HepG2 (cell line): ENCODE results near the gene ODC1. TPM values are rescaled to one million over a fixed set of nuclear protein-coding genes. Genes with fewer than 3 reads are reported as not detected.
A peak's percentile ranks its signal among the peaks of the same experiment; 100 is the strongest.

Experiments
- CEBPG ChIP-seq: IDR thresholded peaks from 2 replicates; pipeline ENCODE4 v1.6.1; 2016
- HOXD1 ChIP-seq: sonication (generic); formaldehyde crosslinking; IDR thresholded peaks from 2 replicates; pipeline ENCODE4 v1.5.0; 2020; ENCODE audit warnings: missing genetic modification reagents
- JDP2 ChIP-seq: sonication (generic); formaldehyde crosslinking; IDR thresholded peaks from 2 replicates; pipeline ENCODE4 v1.8.1; 2022; ENCODE audit warnings: missing genetic modification reagents, borderline replicate concordance
- MIER3 ChIP-seq: IDR thresholded peaks from 2 replicates; pipeline ENCODE4 v1.6.1; 2016; ENCODE audit warnings: missing compliant biosample characterization, borderline replicate concordance
- NAIF1 ChIP-seq: sonication (generic); formaldehyde crosslinking; IDR thresholded peaks from 2 replicates; pipeline ENCODE4 v1.5.0; 2020; ENCODE audit warnings: mild to moderate bottlenecking, missing genetic modification reagents, borderline replicate concordance
- NFYC ChIP-seq: IDR thresholded peaks from 2 replicates; pipeline ENCODE4 v1.6.1; 2016; ENCODE audit warnings: missing genetic modification reagents, missing compliant biosample characterization
- SOX5 ChIP-seq: IDR thresholded peaks from 2 replicates; pipeline ENCODE4 v1.6.1; 2016; ENCODE audit warnings: borderline replicate concordance
- SP4 ChIP-seq: sonication (generic); formaldehyde crosslinking; IDR thresholded peaks from 2 replicates; pipeline ENCODE4 v1.8.1; 2023; ENCODE audit warnings: mild to moderate bottlenecking, missing genetic modification reagents
- ZFP62 ChIP-seq: sonication (generic); formaldehyde crosslinking; IDR thresholded peaks from 2 replicates; pipeline ENCODE4 v1.4.0; 2020; ENCODE audit warnings: missing genetic modification reagents
- ZFX ChIP-seq: sonication (generic); formaldehyde crosslinking; IDR thresholded peaks from 2 replicates; pipeline ENCODE4 v1.4.0; 2020; ENCODE audit warnings: mild to moderate bottlenecking, low read depth, missing genetic modification reagents, moderate library complexity
- ZNF619 ChIP-seq: sonication (generic); formaldehyde crosslinking; IDR thresholded peaks from 2 replicates; pipeline ENCODE4 v1.4.0; 2020; ENCODE audit warnings: mild to moderate bottlenecking, missing genetic modification reagents
- ZNF775 ChIP-seq: sonication (generic); formaldehyde crosslinking; IDR thresholded peaks from 2 replicates; pipeline ENCODE4 v1.4.0; 2020; ENCODE audit warnings: missing genetic modification reagents, mild to moderate bottlenecking, moderate library complexity, borderline replicate concordance
- polyA plus RNA-seq, 8 experiments: library from polyadenylated mRNA; depleted of rRNA in 3 of 8; stranded (reverse) in 7 of 8; unstranded in 1 of 8; fragments of >200 nt; fragmentation: Illumina TruSeq in 4 of 8; extraction: Trizol in 4 of 8; gene quantifications; 2 replicates each; pipeline versions ENCODE4 v1.2.1 to v1.2.3, GENCODE V29; 2011 to 2016; ENCODE audit warnings: low read depth in 4 of 8, missing spikeins in 1 of 8, mixed read lengths in 1 of 8; ENCODE audit not compliant: insufficient read depth in 1 of 8
- total RNA-seq, 5 experiments: library from RNA; depleted of rRNA; stranded (reverse); fragments of >200 nt; fragmentation: Illumina TruSeq; extraction: Trizol; gene quantifications; 2 replicates each; pipeline ENCODE4 v1.2.3, GENCODE V29; 2016; ENCODE audit warnings: low read depth in 1 of 5
- TF ChIP-seq, protein P1 (sequence below): sonication (generic); formaldehyde crosslinking; IDR thresholded peaks from 2 replicates; pipeline ENCODE4 v1.5.1; 2020; ENCODE audit warnings: mild to moderate bottlenecking, missing genetic modification reagents, borderline replicate concordance
- TF ChIP-seq, protein P2 (sequence below): sonication (generic); formaldehyde crosslinking; conservative IDR thresholded peaks from 2 replicates; pipeline ENCODE4 v1.4.0; 2020; ENCODE audit warnings: missing genetic modification reagents
- TF ChIP-seq, protein P3 (sequence below): IDR thresholded peaks from 2 replicates; pipeline ENCODE4 v1.6.1; 2016; ENCODE audit warnings: low read depth, control low read depth
- TF ChIP-seq, protein P4 (sequence below): sonication (generic); formaldehyde crosslinking; conservative IDR thresholded peaks from 2 replicates; pipeline ENCODE4 v1.8.1; 2023; ENCODE audit warnings: missing genetic modification reagents
- TF ChIP-seq, protein P5 (sequence below), 2 experiments: IDR thresholded peaks; 2 replicates each; pipeline ENCODE4 v1.6.1; 2011 to 2012; ENCODE audit warnings: low read length in 2 of 2, borderline replicate concordance in 1 of 2, low read depth in 1 of 2, mild to moderate bottlenecking in 1 of 2, moderate library complexity in 1 of 2

Gene ODC1
- total and polyA plus RNA-seq, 2 of the 13 experiments (the other 11 are each of a cell fraction or from before 2014, with no cell fraction given): 142 to 371 TPM

DNA sequence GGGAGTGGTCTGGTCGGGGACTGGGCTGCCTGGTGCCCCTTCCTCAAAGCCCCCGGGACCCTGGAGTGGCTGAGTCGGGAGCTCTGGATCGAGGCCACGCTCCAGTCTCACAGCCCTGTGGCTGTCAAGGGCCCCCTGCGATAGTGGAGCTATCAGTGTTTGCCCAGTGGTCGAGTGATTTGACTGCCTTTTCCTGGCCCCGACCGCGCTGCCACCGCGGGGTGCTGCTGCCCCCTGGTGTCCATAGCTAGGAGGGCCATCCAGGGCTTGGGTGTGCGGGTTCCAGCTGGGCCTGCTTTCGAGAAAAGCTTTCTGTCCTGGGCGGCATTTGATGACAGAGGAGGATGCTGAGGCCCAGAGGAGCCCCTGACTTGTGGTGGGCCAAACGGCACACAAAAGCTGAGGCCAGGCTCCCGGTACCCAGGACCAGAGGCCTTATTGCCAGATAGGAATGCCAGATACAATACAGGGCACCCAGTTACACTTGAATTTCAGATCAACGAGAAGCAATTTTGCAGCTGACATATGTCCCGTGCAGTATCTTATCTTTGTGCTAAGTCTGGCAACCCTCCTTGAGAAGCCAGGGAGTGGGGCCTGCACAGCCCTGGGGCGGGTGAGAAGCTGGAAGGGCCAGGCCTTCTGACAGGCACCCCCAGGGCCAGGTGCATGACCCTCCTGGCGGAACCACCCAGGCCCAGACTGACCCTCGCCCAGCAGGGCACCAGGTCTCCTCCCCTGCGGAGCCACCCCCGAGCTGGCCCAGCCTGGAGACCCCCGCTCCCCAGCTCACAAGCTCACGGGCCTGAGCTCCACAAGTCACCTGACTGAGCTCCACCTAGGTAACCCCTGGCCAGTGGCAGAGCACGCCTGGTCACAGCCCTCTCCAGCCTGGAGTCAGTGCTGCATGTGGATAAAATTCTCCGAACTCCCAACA lies 13.0 kb downstream of the ODC1 start (continued):
- TF ChIP-seq CEBPG (no peak), ZNF775 (no peak), JDP2 (CRISPR knock-in tag) (no peak), ZNF619 (no peak), NFYC (CRISPR knock-in tag) (no peak), ZFP62 (no peak), SOX5 (CRISPR knock-in tag) (0 out of 2 replicates have a peak, but pooled peaks have one; percentile 23), MIER3 (CRISPR knock-in tag) (peak; percentile 63; the same call in 1 of the 2 replicates), SP4 (CRISPR knock-in tag) (no peak), ZFX (CRISPR knock-in tag) (peak; percentile 62), HOXD1 (CRISPR knock-in tag) (no peak), NAIF1 (no peak)
- TF ChIP-seq, protein P1, sequence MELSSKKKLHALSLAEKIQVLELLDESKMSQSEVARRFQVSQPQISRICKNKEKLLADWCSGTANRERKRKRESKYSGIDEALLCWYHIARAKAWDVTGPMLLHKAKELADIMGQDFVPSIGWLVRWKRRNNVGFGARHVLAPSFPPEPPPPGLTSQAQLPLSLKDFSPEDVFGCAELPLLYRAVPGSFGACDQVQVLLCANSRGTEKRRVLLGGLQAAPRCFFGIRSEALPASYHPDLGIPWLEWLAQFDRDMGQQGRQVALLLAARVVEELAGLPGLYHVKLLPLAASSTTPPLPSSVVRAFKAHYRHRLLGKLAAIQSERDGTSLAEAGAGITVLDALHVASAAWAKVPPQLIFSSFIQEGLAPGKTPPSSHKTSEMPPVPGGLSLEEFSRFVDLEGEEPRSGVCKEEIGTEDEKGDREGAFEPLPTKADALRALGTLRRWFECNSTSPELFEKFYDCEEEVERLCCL: 0 out of 2 replicates have a peak, but pooled peaks have one; percentile 46
- TF ChIP-seq, protein P2, sequence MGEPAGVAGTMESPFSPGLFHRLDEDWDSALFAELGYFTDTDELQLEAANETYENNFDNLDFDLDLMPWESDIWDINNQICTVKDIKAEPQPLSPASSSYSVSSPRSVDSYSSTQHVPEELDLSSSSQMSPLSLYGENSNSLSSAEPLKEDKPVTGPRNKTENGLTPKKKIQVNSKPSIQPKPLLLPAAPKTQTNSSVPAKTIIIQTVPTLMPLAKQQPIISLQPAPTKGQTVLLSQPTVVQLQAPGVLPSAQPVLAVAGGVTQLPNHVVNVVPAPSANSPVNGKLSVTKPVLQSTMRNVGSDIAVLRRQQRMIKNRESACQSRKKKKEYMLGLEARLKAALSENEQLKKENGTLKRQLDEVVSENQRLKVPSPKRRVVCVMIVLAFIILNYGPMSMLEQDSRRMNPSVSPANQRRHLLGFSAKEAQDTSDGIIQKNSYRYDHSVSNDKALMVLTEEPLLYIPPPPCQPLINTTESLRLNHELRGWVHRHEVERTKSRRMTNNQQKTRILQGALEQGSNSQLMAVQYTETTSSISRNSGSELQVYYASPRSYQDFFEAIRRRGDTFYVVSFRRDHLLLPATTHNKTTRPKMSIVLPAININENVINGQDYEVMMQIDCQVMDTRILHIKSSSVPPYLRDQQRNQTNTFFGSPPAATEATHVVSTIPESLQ (CRISPR knock-in tag): peak; percentile 90; the same call in 1 of the 2 replicates
- TF ChIP-seq, protein P3, sequence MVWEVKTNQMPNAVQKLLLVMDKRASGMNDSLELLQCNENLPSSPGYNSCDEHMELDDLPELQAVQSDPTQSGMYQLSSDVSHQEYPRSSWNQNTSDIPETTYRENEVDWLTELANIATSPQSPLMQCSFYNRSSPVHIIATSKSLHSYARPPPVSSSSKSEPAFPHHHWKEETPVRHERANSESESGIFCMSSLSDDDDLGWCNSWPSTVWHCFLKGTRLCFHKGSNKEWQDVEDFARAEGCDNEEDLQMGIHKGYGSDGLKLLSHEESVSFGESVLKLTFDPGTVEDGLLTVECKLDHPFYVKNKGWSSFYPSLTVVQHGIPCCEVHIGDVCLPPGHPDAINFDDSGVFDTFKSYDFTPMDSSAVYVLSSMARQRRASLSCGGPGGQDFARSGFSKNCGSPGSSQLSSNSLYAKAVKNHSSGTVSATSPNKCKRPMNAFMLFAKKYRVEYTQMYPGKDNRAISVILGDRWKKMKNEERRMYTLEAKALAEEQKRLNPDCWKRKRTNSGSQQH (CRISPR knock-in tag): no peak
- TF ChIP-seq, protein P4, sequence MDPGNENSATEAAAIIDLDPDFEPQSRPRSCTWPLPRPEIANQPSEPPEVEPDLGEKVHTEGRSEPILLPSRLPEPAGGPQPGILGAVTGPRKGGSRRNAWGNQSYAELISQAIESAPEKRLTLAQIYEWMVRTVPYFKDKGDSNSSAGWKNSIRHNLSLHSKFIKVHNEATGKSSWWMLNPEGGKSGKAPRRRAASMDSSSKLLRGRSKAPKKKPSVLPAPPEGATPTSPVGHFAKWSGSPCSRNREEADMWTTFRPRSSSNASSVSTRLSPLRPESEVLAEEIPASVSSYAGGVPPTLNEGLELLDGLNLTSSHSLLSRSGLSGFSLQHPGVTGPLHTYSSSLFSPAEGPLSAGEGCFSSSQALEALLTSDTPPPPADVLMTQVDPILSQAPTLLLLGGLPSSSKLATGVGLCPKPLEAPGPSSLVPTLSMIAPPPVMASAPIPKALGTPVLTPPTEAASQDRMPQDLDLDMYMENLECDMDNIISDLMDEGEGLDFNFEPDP (CRISPR knock-in tag): no peak
- TF ChIP-seq, protein P5, sequence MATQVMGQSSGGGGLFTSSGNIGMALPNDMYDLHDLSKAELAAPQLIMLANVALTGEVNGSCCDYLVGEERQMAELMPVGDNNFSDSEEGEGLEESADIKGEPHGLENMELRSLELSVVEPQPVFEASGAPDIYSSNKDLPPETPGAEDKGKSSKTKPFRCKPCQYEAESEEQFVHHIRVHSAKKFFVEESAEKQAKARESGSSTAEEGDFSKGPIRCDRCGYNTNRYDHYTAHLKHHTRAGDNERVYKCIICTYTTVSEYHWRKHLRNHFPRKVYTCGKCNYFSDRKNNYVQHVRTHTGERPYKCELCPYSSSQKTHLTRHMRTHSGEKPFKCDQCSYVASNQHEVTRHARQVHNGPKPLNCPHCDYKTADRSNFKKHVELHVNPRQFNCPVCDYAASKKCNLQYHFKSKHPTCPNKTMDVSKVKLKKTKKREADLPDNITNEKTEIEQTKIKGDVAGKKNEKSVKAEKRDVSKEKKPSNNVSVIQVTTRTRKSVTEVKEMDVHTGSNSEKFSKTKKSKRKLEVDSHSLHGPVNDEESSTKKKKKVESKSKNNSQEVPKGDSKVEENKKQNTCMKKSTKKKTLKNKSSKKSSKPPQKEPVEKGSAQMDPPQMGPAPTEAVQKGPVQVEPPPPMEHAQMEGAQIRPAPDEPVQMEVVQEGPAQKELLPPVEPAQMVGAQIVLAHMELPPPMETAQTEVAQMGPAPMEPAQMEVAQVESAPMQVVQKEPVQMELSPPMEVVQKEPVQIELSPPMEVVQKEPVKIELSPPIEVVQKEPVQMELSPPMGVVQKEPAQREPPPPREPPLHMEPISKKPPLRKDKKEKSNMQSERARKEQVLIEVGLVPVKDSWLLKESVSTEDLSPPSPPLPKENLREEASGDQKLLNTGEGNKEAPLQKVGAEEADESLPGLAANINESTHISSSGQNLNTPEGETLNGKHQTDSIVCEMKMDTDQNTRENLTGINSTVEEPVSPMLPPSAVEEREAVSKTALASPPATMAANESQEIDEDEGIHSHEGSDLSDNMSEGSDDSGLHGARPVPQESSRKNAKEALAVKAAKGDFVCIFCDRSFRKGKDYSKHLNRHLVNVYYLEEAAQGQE (IDR thresholded peaks at IDR 0.05; ENCODE audit: borderline replicate concordance in 1 of 2, low read depth in 1 of 2, low read length in 2 of 2): no peak
